Uterus (tissue), 4 donors: ENCODE results near the gene RBFOX2. TPM values are rescaled to one million over a fixed set of nuclear protein-coding genes. Genes with fewer than 3 reads are reported as not detected.
"Not testable (repeated sequence)": the region's sequence is repeated elsewhere in the genome, so short reads cannot be mapped to it uniquely, and the experiment has no call there.

Experiments used
- DNase-seq, 2 donors: peaks; one replicate each; pipeline ENCODE4 v3.0.0-alpha.2; 2019 to 2020
- H3K27ac ChIP-seq, 2 donors: fragments of 200-600 bp; sonication (generic); 1 replicate in 1 of 2; 2 replicates in 1 of 2; pipeline ENCODE4 v1.5.1; 2016 to 2018
- H3K27me3 ChIP-seq, 2 donors: fragments of 200-600 bp; sonication (generic); one replicate each; pipeline ENCODE4 v1.5.1; 2018 to 2019; ENCODE audit warnings: control low read depth in 1 of 2
- H3K36me3 ChIP-seq, 2 donors: fragments of 200-600 bp; sonication (generic); one replicate each; pipeline ENCODE4 v1.5.1; 2019; ENCODE audit warnings: control low read depth in 1 of 2
- H3K4me1 ChIP-seq, 2 donors: fragments of 200-600 bp; sonication (generic); one replicate each; pipeline ENCODE4 v1.5.1; 2018 to 2019; ENCODE audit warnings: control low read depth in 1 of 2
- H3K4me3 ChIP-seq, 2 donors: fragments of 200-600 bp; sonication (generic); 1 replicate in 1 of 2; 2 replicates in 1 of 2; pipeline ENCODE4 v1.5.1; 2018 to 2019; ENCODE audit warnings: mild to moderate bottlenecking in 1 of 2
- H3K9me3 ChIP-seq, 2 donors: fragments of 200-600 bp; sonication (generic); one replicate each; pipeline ENCODE4 v1.5.1; 2019; ENCODE audit warnings: control low read depth in 1 of 2
- POLR2A ChIP-seq, 2 donors: fragments of 450-650 bp; IDR thresholded peaks; one replicate each; pipeline ENCODE4 v1.6.1; 2016; ENCODE audit warnings: antibody characterized with exemption in 2 of 2, mild to moderate bottlenecking in 1 of 2, moderate library complexity in 1 of 2
- intact Hi-C: fragments of 100-400 bp; cut with DNase I; formaldehyde crosslinking; loops from one replicate; pipeline ENCODE4 v1.15.1; 2023; ENCODE audit warnings: low total_unique reads
- total RNA-seq, 4 donors: library from RNA; depleted of rRNA in 3 of 4; stranded (reverse); fragments of >200 nt in 3 of 4; gene quantifications; one replicate each; pipeline versions ENCODE4 v1.1.0 to v1.2.4, GENCODE V29; 2014 to 2023
- TF ChIP-seq, protein P1 (sequence below), 4 experiments: fragments of 200-600 bp in 2 of 4; fragments of 450-650 bp in 2 of 4; sonication (generic) in 2 of 4; IDR thresholded peaks; one replicate each; pipeline ENCODE4 v1.5.1; 2016 to 2019; ENCODE audit warnings: antibody characterized with exemption in 4 of 4, mild to moderate bottlenecking in 2 of 4, moderate library complexity in 1 of 4
- donor health status: DM: yes; HTN: yes; CAD: no.

RBFOX2 gene
- total RNA-seq, 4 donors from 2014 or later, result 81.0 to 311 (median 147) TPM

DNA sequence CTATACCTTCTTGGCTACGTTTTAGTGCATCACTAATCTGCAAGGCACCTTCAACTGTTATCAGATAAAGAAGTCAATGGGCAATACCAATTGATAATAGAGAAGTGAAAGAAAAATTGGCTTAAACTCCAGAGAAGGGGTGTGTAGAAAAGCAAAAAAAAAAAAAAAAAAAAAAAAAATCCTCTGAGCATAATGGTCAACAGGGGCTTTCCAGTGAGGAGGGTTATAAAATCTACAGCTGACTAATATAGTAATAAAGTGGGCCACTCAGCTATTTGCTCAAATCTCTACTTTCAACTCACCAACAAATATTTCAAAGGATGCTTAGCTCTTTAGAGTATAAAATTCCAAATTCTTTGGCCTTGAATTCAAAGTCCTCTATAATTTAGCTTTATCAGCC, 233.1 kb downstream of the RBFOX2 start:
- Histone ChIP-seq H3K36me3 (no peaks in the 10 kb centered on the region), H3K4me1 (no peaks in the 10 kb centered on the region), H3K4me3 (no peak overlapping the region), H3K27me3 (no peaks in the 10 kb centered on the region), H3K27ac (no peak overlapping the region), H3K9me3 (no peaks in the 10 kb centered on the region)
- TF ChIP-seq, protein P1, sequence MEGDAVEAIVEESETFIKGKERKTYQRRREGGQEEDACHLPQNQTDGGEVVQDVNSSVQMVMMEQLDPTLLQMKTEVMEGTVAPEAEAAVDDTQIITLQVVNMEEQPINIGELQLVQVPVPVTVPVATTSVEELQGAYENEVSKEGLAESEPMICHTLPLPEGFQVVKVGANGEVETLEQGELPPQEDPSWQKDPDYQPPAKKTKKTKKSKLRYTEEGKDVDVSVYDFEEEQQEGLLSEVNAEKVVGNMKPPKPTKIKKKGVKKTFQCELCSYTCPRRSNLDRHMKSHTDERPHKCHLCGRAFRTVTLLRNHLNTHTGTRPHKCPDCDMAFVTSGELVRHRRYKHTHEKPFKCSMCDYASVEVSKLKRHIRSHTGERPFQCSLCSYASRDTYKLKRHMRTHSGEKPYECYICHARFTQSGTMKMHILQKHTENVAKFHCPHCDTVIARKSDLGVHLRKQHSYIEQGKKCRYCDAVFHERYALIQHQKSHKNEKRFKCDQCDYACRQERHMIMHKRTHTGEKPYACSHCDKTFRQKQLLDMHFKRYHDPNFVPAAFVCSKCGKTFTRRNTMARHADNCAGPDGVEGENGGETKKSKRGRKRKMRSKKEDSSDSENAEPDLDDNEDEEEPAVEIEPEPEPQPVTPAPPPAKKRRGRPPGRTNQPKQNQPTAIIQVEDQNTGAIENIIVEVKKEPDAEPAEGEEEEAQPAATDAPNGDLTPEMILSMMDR (IDR thresholded peaks at IDR 0.05), result no peak
- no peak for TF ChIP-seq POLR2A (IDR thresholded peaks at IDR 0.05)
- no peak for DNase-seq
- intact Hi-C loops, result no loop called here

DNA sequence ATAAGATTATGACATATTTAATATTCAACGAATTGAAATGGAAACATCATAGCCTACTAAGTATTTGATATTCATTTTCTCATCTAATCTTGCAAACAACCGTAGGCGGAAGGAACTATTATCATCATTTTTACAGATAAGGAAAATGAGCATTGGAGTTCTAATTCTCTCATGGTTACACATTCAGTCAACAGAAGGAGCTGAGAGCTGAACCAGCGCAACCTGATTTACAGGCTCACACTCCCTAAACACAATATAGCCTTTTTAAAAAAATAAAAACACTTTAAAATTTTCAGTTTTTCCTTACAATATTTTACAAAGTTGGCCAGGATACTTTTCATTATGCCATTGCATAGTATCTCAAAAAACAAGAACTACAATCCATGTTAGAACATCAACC, 236.1 kb downstream of the RBFOX2 start:
- Histone ChIP-seq H3K27ac (no peak overlapping the region), H3K9me3 (no peaks in the 10 kb centered on the region), H3K27me3 (no peaks in the 10 kb centered on the region), H3K4me1 (no peaks in the 10 kb centered on the region), H3K36me3 (no peaks in the 10 kb centered on the region), H3K4me3 (no peak overlapping the region)
- TF ChIP-seq, protein P1 (IDR thresholded peaks at IDR 0.05), result no peak
- no peak for TF ChIP-seq POLR2A (IDR thresholded peaks at IDR 0.05)
- no peak for DNase-seq
- intact Hi-C loops, result no loop called here

DNA sequence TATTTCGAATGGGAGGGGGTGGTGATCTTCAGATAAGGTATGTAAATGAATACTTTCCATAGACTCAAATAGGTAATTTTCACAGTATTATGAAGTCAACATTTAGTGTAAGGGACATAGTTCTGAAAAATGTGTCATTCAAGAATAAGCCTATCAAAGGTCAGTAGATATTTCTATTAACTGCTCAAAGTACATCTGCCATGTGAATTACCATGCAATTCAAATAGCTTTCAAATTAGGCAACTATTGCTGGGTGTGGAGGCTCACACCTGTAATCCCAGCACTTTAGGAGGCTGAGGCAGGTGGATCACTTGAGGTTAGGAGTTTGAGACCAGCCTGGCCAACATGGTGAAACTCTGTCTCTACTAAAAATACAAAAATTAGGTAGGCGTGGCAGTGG, 236.8 kb downstream of the RBFOX2 start:
- H3K4me1 ChIP-seq, H3K27me3 ChIP-seq, H3K9me3 ChIP-seq, DNase-seq, H3K4me3 ChIP-seq, intact Hi-C loops, H3K36me3 ChIP-seq, H3K27ac ChIP-seq: not testable (repeated sequence)

DNA sequence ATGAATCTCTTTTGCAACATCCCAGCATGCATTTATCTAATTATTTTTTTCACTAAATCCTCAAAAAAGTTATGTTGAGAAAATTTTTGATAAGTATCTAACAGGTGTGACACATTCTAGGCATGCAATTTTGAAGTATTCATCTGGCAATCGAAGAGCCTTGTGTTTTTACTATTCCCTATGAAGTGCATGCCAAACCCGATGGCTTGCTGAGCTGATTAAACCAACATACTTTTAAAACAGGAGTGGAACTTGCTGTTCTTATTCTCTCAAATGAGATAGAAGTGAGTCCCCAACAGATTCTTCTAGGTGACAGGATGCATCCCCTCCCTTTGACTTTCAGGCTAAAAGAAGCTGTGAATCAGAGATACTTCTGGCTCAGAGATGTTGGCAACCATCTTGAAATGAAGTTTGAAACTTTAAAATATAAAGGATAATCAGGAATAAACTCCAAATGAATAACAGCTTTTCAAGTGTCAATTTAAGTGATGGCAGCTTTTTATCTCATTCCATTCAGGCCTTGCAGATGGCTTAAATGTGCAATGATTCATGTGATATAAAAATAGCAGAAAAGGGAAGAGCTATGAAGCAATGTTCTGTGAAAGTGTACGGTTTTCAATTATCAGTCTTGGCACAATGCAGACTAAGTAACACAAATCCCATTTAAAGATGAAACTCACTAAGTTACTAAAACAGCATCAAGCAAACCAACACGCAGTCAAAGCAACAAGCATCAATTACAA, 243.3 kb downstream of the RBFOX2 start:
- no peak overlapping the region for H3K4me3 ChIP-seq
- H3K36me3 ChIP-seq, result no peaks in the 10 kb centered on the region
- H3K4me1 ChIP-seq, result no peaks in the 10 kb centered on the region
- DNase-seq, result no peak
- no peaks in the 10 kb centered on the region for H3K27me3 ChIP-seq
- no peak for TF ChIP-seq POLR2A (IDR thresholded peaks at IDR 0.05)
- TF ChIP-seq, protein P1 (IDR thresholded peaks at IDR 0.05), result no peak
- no peaks in the 10 kb centered on the region for H3K9me3 ChIP-seq
- H3K27ac ChIP-seq, result peak overlapping the region in 1 of 2 donors; percentile 13
- intact Hi-C loops, result no loop called here

DNA sequence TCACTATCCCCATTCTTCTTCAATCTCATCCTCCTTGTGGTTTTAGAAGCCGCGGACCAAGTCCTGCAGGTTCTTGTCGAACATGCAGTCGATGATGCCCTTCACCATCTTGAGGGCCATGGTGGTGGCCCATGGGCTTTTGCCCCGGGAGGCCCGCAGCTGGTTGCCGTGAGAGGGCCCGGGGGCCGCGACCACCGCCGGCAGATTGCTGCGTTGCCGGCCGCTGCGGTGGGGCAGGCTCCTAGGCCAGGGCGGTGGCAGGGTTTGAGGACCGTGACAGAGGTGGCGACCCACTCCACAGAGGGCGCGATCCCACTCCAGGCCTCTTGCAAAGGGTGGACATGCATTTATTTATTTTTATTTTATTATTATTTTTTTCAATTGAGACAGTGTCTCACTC, 244.0 kb downstream of the RBFOX2 start:
- Histone ChIP-seq H3K4me3 (no peak overlapping the region), H3K9me3 (no peaks in the 10 kb centered on the region), H3K27ac (no peak overlapping the region), H3K27me3 (no peaks in the 10 kb centered on the region), H3K4me1 (peaks cover 0 to 2% of the 10 kb centered on the region in 2 donors), H3K36me3 (no peaks in the 10 kb centered on the region)
- no peak for DNase-seq
- TF ChIP-seq, protein P1 (IDR thresholded peaks at IDR 0.05), result no peak
- TF ChIP-seq POLR2A (IDR thresholded peaks at IDR 0.05), result no peak
- intact Hi-C loops, result no loop called here
